SIG-M5 treated with dmso at 0.1 percent for 504 hours (cell line): ENCODE measurements around the gene ITGB7.

Source experiments
- DNase-seq: peaks from one replicate; lab custom pipeline; 2025; ENCODE audit not compliant: unreplicated experiment; lab: John Stamatoyannopoulos, UW

Gene ITGB7

GRCh38 chr12:53152390-53152789, 54.7 kb downstream of the ITGB7 start:
- DNase-seq: no peak

GRCh38 chr12:53151039-53151438, 56.0 kb downstream of the ITGB7 start:
- DNase-seq: no peak

GRCh38 chr12:53147653-53148052, 59.4 kb downstream of the ITGB7 start:
- DNase-seq: no peak

- DNase-seq: no peak
These were observed 59.9 kb downstream of the ITGB7 start for GRCh38 chr12:53147181-53147580.

GRCh38 chr12:53145383-53146260, 61.4 kb downstream of the ITGB7 start:
- DNase-seq: no peak

- no peak for DNase-seq
These were observed 63.7 kb downstream of the ITGB7 start for GRCh38 chr12:53143355-53143754.
